VCaP (cell line): ENCODE data around the gene CES5A.
"Not testable (repeated sequence)": the region's sequence is repeated elsewhere in the genome, so short reads cannot be mapped to it uniquely, and the experiment has no call there.

Experiments
- H3K27ac ChIP-seq: fragments of 450-650 bp; 2 replicates; pipeline ENCODE4 v1.5.1; 2017
- TF ChIP-seq, protein P1 (sequence below): fragments of 450-650 bp; conservative IDR thresholded peaks from 2 replicates; pipeline ENCODE4 v1.5.1; 2017; ENCODE audit warnings: mild to moderate bottlenecking, moderate library complexity

CES5A gene

DNA sequence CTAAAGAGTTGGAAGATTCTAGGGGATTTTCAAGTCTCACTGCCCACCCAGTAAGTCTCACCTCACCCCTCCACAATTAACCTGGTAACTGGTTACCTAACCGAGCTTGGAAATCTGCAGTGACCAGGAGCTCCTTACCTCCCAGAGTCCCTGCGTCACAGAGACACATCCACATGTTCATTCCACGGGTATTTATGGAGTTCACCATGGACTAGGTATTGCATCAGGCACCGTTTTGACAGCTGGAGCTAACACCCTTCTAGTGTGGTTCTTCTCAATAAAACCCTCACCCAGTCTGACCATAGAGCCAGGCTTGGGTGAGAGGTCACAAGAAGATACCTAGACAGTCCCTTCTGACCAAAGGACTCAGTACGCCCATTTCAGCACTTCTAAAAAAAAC is 2.1 kb downstream of the CES5A start:
- TF ChIP-seq, protein P1, sequence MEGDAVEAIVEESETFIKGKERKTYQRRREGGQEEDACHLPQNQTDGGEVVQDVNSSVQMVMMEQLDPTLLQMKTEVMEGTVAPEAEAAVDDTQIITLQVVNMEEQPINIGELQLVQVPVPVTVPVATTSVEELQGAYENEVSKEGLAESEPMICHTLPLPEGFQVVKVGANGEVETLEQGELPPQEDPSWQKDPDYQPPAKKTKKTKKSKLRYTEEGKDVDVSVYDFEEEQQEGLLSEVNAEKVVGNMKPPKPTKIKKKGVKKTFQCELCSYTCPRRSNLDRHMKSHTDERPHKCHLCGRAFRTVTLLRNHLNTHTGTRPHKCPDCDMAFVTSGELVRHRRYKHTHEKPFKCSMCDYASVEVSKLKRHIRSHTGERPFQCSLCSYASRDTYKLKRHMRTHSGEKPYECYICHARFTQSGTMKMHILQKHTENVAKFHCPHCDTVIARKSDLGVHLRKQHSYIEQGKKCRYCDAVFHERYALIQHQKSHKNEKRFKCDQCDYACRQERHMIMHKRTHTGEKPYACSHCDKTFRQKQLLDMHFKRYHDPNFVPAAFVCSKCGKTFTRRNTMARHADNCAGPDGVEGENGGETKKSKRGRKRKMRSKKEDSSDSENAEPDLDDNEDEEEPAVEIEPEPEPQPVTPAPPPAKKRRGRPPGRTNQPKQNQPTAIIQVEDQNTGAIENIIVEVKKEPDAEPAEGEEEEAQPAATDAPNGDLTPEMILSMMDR: no peak
- no peak overlapping the region for H3K27ac ChIP-seq

DNA sequence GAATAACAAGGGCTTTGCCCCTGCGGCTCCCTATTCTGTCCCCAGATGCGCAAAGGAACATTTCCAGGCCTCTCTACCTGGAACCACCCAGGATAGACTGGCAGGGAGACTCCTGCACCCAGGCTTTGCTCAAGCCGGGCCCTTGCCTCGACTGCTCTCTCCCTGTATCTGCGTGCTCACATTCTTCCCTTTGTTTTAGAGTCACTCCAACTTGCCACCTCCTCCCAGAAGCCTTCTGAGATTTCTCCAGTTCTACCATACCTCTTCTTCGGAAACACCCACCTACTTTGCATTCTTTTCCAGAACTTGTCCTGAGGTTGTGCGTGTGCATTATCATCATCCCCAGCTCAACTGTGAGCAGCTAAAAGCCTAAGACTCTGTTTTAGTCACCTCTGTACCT is 3.0 kb downstream of the CES5A start:
- TF ChIP-seq, protein P1: no peak

DNA sequence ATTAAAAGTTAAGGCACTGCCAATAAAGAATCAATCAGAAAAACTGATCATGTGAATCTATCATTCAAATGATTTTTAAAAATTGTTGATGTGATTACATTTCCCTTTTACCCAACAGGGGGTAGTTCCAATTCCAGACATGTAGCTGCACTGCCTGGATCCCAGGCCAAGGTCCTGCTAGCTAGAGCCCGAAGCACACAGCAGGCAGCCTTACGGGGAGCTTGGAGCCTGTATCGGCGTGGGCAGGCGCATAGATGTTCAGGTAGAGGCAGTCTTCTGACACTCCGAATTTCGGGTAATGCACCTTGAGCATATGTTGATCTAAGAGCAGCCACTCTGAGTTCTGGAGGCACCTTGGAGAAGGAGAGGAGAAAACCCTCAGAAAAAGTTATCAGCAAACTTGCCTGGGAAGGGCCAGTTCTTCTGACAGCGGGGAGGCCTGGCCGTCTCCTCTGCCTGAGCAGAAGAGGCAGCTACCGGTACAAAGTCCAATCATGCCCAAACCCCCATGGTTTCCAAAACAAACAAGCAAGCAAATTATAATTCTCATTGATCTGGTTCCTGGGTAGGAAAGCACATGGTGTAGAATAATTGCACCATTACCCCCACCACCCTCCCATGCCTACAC is 3.6 kb downstream of the CES5A start:
- TF ChIP-seq, protein P1: no peak
- no peak overlapping the region for H3K27ac ChIP-seq

More for the DNA sequence above, 3.0 kb downstream of the CES5A start:
- H3K27ac ChIP-seq: no peak overlapping the region

DNA sequence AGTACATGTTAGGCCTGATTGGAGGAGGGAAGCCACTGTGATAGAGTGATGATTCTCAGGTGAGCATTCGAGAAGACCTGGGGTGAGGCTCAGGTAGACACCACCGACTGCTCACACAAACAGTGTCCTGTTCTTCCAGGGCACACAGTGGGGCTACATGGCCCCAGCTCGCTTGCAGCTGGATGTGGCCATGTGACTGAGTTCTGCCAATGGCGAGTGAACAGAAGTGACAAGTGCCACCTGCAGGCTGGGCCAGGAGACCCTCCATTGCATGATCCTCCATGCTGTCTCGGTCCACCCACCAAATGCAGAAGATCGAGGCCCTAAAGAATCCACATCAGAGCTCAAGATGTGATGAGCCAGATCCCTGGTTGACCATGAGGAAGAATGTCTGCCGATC is 6.2 kb downstream of the CES5A start:
- TF ChIP-seq, protein P1: no peak

DNA sequence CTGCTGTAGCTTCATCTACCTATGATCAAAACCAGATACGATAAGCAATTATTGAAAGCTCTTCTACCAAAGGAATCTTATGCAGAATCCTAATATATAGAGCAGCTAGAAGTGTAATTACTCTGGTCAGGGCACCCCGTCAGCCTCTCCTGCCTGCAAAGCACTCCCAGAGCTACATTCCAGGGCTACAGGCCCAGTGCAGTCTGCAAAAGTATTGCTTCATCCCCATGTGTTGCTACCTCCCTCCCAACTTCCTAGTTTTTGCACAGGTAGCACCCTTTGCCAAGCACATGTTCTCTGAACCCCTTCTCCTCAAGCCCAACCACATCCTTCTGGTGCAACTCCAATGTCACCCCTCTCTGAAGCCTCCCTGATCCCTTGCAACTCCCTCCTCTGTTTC is 7.0 kb downstream of the CES5A start:
- TF ChIP-seq, protein P1: no peak
- no peak overlapping the region for H3K27ac ChIP-seq

More for the DNA sequence above, 6.2 kb downstream of the CES5A start:
- no peak overlapping the region for H3K27ac ChIP-seq

DNA sequence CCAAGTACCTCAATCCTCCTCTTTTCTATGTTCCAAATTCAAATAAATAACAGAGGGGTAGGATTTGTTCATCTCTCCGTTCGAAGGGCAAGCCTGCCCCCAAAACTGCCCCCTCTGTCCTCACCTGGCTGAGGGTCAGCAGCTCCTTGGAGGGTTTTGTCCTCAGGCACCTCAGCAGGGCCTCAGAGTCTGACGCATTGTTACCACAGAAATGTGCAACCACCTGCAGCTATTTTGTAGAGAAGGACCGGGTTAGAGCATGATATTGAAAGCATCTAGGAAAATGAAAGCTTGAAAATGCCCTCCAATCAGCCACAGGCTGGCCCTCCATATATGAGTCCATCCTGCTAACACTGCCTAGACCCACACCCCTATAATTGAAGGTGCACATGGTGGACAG is 13.9 kb downstream of the CES5A start:
- H3K27ac ChIP-seq: no peak overlapping the region
- TF ChIP-seq, protein P1: no peak

DNA sequence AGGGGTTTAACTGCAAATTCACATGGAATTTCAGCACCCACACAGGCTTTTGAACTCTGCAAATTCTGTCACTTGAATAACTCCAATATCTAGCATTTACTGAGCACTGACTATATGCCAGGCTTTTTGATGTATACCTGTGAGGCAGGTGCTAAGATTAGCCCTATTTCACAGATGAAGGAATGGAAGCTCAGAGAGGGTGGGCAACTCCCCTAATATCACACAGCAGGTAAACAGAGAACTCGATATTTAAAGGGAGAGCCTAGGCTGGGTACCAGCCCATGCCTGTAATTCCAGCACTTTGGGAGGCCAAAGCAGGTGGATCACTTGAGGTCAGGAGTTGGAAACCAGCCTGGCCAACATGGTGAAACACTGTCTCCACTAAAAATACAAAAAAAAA is 17.5 kb downstream of the CES5A start:
- not testable (repeated sequence) for H3K27ac ChIP-seq

DNA sequence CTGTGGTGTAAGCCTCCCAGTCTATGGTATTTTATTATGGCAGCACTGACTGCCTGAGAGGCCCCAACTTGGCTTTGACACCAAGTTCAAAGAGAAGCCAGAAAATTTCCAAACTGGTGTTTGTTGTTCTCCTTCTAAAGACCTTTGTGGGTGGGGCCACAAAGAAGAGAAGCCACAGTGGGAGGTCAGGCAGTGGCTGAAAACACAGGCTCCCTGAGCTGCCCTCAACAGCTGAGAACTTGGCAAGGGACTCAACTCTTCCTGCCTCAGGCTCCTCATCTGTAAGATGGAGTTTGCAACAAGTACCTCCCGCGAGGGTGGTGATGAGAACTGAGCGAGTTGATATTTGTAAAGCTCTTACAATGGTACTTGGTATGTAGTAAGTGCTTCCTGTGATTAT is 18.2 kb downstream of the CES5A start:
- no peak overlapping the region for H3K27ac ChIP-seq
- TF ChIP-seq, protein P1: no peak
